ENCODE results near the gene FOSB.

- TF ChIP-seq, protein P1, sequence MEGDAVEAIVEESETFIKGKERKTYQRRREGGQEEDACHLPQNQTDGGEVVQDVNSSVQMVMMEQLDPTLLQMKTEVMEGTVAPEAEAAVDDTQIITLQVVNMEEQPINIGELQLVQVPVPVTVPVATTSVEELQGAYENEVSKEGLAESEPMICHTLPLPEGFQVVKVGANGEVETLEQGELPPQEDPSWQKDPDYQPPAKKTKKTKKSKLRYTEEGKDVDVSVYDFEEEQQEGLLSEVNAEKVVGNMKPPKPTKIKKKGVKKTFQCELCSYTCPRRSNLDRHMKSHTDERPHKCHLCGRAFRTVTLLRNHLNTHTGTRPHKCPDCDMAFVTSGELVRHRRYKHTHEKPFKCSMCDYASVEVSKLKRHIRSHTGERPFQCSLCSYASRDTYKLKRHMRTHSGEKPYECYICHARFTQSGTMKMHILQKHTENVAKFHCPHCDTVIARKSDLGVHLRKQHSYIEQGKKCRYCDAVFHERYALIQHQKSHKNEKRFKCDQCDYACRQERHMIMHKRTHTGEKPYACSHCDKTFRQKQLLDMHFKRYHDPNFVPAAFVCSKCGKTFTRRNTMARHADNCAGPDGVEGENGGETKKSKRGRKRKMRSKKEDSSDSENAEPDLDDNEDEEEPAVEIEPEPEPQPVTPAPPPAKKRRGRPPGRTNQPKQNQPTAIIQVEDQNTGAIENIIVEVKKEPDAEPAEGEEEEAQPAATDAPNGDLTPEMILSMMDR (IDR thresholded peaks at IDR 0.05): no peak
- TF ChIP-seq POLR2AphosphoS5 (IDR thresholded peaks at IDR 0.05) (no peak), EP300 (IDR thresholded peaks at IDR 0.05) (no peak), POLR2A (IDR thresholded peaks at IDR 0.05) (no peak)
These were observed 26.6 kb downstream of the FOSB start for GRCh38 chr19:45494261-45494916.

Measured in gastroesophageal sphincter (tissue), 3 donors.